Measurements from ENCODE around the gene METTL24. TPM values are rescaled to one million over a fixed set of nuclear protein-coding genes. Genes with fewer than 3 reads are reported as not detected.
A peak's percentile ranks its signal among the peaks of the same experiment; 100 is the strongest.

METTL24 gene
- total RNA-seq, 1 experiment from 2014 or later, result 0.61 TPM

GRCh38 chr6:110392727-110393126, 34.6 kb upstream of the METTL24 start:
- Histone ChIP-seq H4K91ac (ENCODE audit: insufficient read length, low read depth, low read length) (no peak overlapping the region), H3K14ac (ENCODE audit: insufficient read depth, low read length) (no peak overlapping the region), H2BK15ac (ENCODE audit: low read depth, low read length) (no peak overlapping the region), H3K9me3 (ENCODE audit: control insufficient read depth, low read depth, low read length) (no peaks in the 10 kb centered on the region), H3K18ac (ENCODE audit: insufficient read length, low read depth, low read length) (no peak overlapping the region), H3K4me2 (ENCODE audit: insufficient read depth, insufficient read length, low read length) (no peak overlapping the region), H3K9ac (ENCODE audit: extremely low read depth, insufficient read length, low read length) (no peak overlapping the region), H3K23me2 (ENCODE audit: insufficient read length, low read depth, low read length, poor library complexity, severe bottlenecking) (no peaks in the 10 kb centered on the region), H3K56ac (ENCODE audit: insufficient read length, low read depth, low read length) (no peak overlapping the region), H2AK5ac (ENCODE audit: insufficient read length, low read length) (no peak overlapping the region), H2BK12ac (ENCODE audit: insufficient read length, low read depth, low read length) (no peak overlapping the region), H4K5ac (ENCODE audit: insufficient read length, low read depth, low read length) (no peak overlapping the region), H2BK20ac (ENCODE audit: low read depth, low read length, poor library complexity, severe bottlenecking) (no peak overlapping the region), H2BK120ac (ENCODE audit: low read depth, low read length, poor library complexity, severe bottlenecking) (no peak overlapping the region), H3K27ac (ENCODE audit: insufficient read length, low read depth, low read length) (no peak overlapping the region), H3K27me3 (ENCODE audit: insufficient read depth, low read length) (no peaks in the 10 kb centered on the region), H3K79me2 (ENCODE audit: insufficient read depth, low read length) (no peaks in the 10 kb centered on the region), H4K20me1 (ENCODE audit: control insufficient read depth, insufficient read depth, insufficient read length) (no peaks in the 10 kb centered on the region), H3K4me1 (ENCODE audit: insufficient read depth, low read length) (no peaks in the 10 kb centered on the region), H3K79me1 (ENCODE audit: insufficient read depth, low read depth, low read length, poor library complexity, severe bottlenecking) (no peaks in the 10 kb centered on the region), H2BK5ac (ENCODE audit: insufficient read length, low read length) (no peak overlapping the region), H2AFZ (ENCODE audit: low read length) (no peak overlapping the region), H4K8ac (replicated peaks; ENCODE audit: insufficient read length, low read depth, low read length) (no peak overlapping the region), H3T11ph (ENCODE audit: low read length) (no peak overlapping the region), H3K23ac (ENCODE audit: insufficient read length, low read depth, low read length) (no peak overlapping the region), H3K4ac (ENCODE audit: low read depth, low read length) (no peak overlapping the region)
- no CpG with 5 or more reads among the region's 9 CpGs for WGBS (ENCODE audit: extremely low coverage, insufficient read length, low lambda C conversion rate)
- peak; percentile 50 for DNase-seq
- Mint-ChIP-seq H3K36me3 (ENCODE audit: insufficient read depth in 1 of 3, low read depth in 3 of 3) (no peaks in the 10 kb centered on the region), H3K4me1 (peaks cover 9 to 11% of the 10 kb centered on the region in 2 experiments), H3K4me3 (no peak overlapping the region), H3K27me3 (ENCODE audit: low read depth) (no peaks in the 10 kb centered on the region), H3K27ac (0 out of 7 replicates have a peak overlapping the region, but pooled peaks of 1 of the 3 experiments have one; percentile 64), H3K9me3 (no peaks in the 10 kb centered on the region)
- TF ChIP-seq CTCF (conservative IDR thresholded peaks at IDR 0.05), result peak; percentile 37; the same call in 1 of the 3 replicates

Data from H9 (cell line).